Kidney (tissue), 14 donors: ENCODE measurements around the gene MALL. TPM values are rescaled to one million over a fixed set of nuclear protein-coding genes. Genes with fewer than 3 reads are reported as not detected.

ENCODE experiments used
- DNase-seq, 5 donors: peaks; one replicate each; pipeline ENCODE4 v3.0.0-alpha.2; 2013 to 2020
- FAIRE-seq: peaks from 2 replicates; lab custom pipeline; 2012; peaks lifted over from hg19 to GRCh38; lab: Jason Lieb, UNC
- H3K27ac ChIP-seq, 2 donors: one replicate each; pipeline ENCODE4 v1.7.0; 2013; ENCODE audit warnings: low read depth in 2 of 2, low read length in 2 of 2, inconsistent platforms in 1 of 2
- H3K27me3 ChIP-seq: one replicate; pipeline ENCODE4 v1.7.1; 2013; ENCODE audit warnings: low read length, inconsistent platforms; ENCODE audit not compliant: control insufficient read depth, insufficient read depth
- H3K36me3 ChIP-seq, 3 donors: one replicate each; pipeline versions ENCODE4 v1.7.0 to v1.7.1; 2013; ENCODE audit warnings: low read length in 3 of 3, control low read depth in 1 of 3, inconsistent platforms in 1 of 3; ENCODE audit not compliant: insufficient read depth in 3 of 3, control insufficient read depth in 2 of 3
- H3K4me1 ChIP-seq, 3 donors: one replicate each; pipeline versions ENCODE4 v1.7.0 to v1.7.1; 2013; ENCODE audit warnings: low read length in 3 of 3, inconsistent platforms in 1 of 3, low read depth in 1 of 3; ENCODE audit not compliant: control insufficient read depth in 2 of 3, insufficient read depth in 2 of 3
- H3K4me3 ChIP-seq, 3 donors: one replicate each; pipeline versions ENCODE4 v1.7.0 to v1.8.1; 2013; ENCODE audit warnings: low read length in 3 of 3, control low read depth in 1 of 3, inconsistent platforms in 1 of 3
- H3K9ac ChIP-seq, 3 donors: one replicate each; pipeline versions ENCODE4 v1.7.0 to v1.7.1; 2013; ENCODE audit warnings: low read length in 3 of 3, control low read depth in 1 of 3, inconsistent platforms in 1 of 3
- H3K9me3 ChIP-seq, 3 donors: one replicate each; pipeline versions ENCODE4 v1.7.0 to v1.7.1; 2013; ENCODE audit warnings: low read length in 3 of 3, control low read depth in 1 of 3, inconsistent platforms in 1 of 3; ENCODE audit not compliant: control insufficient read depth in 2 of 3, insufficient read depth in 1 of 3
- CTCF ChIP-seq: IDR thresholded peaks from 3 replicates; pipeline ENCODE4 v1.5.1; 2012; ENCODE audit warnings: mild to moderate bottlenecking, moderate library complexity, borderline replicate concordance; ENCODE audit not compliant: insufficient read depth; ENCODE audit errors: extremely low read depth
- intact Hi-C: fragments of 100-400 bp; cut with DNase I; formaldehyde crosslinking; loops from one replicate; pipeline ENCODE4 v1.11.1; 2022
- polyA plus RNA-seq: library from polyadenylated mRNA; stranded (reverse); fragments of 350-450 nt; fragmentation: Illumina TruSeq; extraction: RNeasy Lipid Tissue Mini Kit (QIAGEN cat#74804); gene quantifications from one replicate; pipeline ENCODE4 v1.2.3, GENCODE V29; 2014; ENCODE audit warnings: low read depth, low replicate concordance; ENCODE audit not compliant: insufficient read depth
- total RNA-seq: library from RNA; stranded (reverse); fragmentation: NEBNext Ultra II Directional; extraction: Animal tissue kit (Norgen Biotek cat#: 25700); gene quantifications from one replicate; pipeline ENCODE4 v1.2.1, GENCODE V29; 2021
- donor health status: control.
- donor health status: control.
- donor health status: control.
- donor health status: control.
- donor health status: control.
- donor health status: DM: yes; HTN: yes; CAD: no.
- donor health status: Normal renal cell carcinoma (clear cell type).

Gene MALL
- total and polyA plus RNA-seq, 2 donors from 2014 or later: 9.7 to 26.2 TPM

- H3K27ac ChIP-seq: peak overlapping the region in 1 of 2 donors; percentile 9
- H3K4me3 ChIP-seq: no peak overlapping the region
- H3K9me3 ChIP-seq: no peaks in the 10 kb centered on the region
- H3K4me1 ChIP-seq: peaks cover 0 to 9% (median 0%) of the 10 kb centered on the region in 3 donors
- no peak for DNase-seq
- peaks cover 8% of the 10 kb centered on the region for H3K27me3 ChIP-seq
- no peak for TF ChIP-seq CTCF
- no peak overlapping the region for H3K9ac ChIP-seq
- H3K36me3 ChIP-seq: no peaks in the 10 kb centered on the region
- FAIRE-seq: no peak
- intact Hi-C loops: no loop called here
Measured at GRCh38 chr2:110120171-110121051, 4.8 kb upstream of the MALL start.

- FAIRE-seq (no peak), DNase-seq (peak in 4 of 5 donors; percentile 29 to 82 (median 45))
- peaks cover 0 to 9% (median 0%) of the 10 kb centered on the region in 3 donors for H3K4me1 ChIP-seq
- no peaks in the 10 kb centered on the region for H3K9me3 ChIP-seq
- no peaks in the 10 kb centered on the region for H3K36me3 ChIP-seq
- no peak overlapping the region for H3K27ac ChIP-seq
- TF ChIP-seq CTCF: peak; percentile 10
- H3K4me3 ChIP-seq: peak overlapping the region in 1 of 3 donors; percentile 35
- H3K9ac ChIP-seq: peak overlapping the region in 1 of 3 donors; percentile 12
- H3K27me3 ChIP-seq: peaks cover 12% of the 10 kb centered on the region
- intact Hi-C loops: no loop called here
Measured at GRCh38 chr2:110116033-110116710, 550 bp upstream of the MALL start.

- peak overlapping the region in 1 of 3 donors; percentile 35 for H3K4me3 ChIP-seq
- H3K4me1 ChIP-seq: peaks cover 0 to 9% (median 0%) of the 10 kb centered on the region in 3 donors
- intact Hi-C loops: no loop called here
- no peak overlapping the region for H3K9ac ChIP-seq
- no peaks in the 10 kb centered on the region for H3K36me3 ChIP-seq
- no peak for TF ChIP-seq CTCF
- H3K27ac ChIP-seq: peak overlapping the region in 1 of 2 donors; percentile 4
- peaks cover 12% of the 10 kb centered on the region for H3K27me3 ChIP-seq
- peak in 3 of 5 donors; percentile 41 to 66 (median 54) for DNase-seq
- no peaks in the 10 kb centered on the region for H3K9me3 ChIP-seq
- FAIRE-seq: no peak
Measured at GRCh38 chr2:110114831-110115255, 779 bp downstream of the MALL start.
